Hepatocyte (in vitro differentiated cells): ENCODE data around the gene CUX1. TPM values are rescaled to one million over a fixed set of nuclear protein-coding genes. Genes with fewer than 3 reads are reported as not detected.

Experiments
- DNase-seq: peaks from one replicate; pipeline ENCODE4 v3.0.0-alpha.2; 2016; ENCODE audit warnings: low spot score
- H2AFZ ChIP-seq: fragments of 200-600 bp; sonication (generic); 2 replicates; pipeline ENCODE4 v1.6.0; 2016; ENCODE audit warnings: antibody characterized with exemption, mild to moderate bottlenecking
- H3K27ac ChIP-seq: fragments of 200-600 bp; sonication (generic); 2 replicates; pipeline ENCODE4 v1.5.1; 2016; ENCODE audit warnings: mild to moderate bottlenecking
- H3K27me3 ChIP-seq: fragments of 200-600 bp; sonication (generic); 2 replicates; pipeline ENCODE4 v1.6.1; 2016
- H3K36me3 ChIP-seq: fragments of 200-600 bp; sonication (generic); replicated peaks from 2 replicates; pipeline ENCODE4 v1.5.1; 2016; ENCODE audit warnings: low read depth; ENCODE audit not compliant: insufficient read depth
- H3K4me1 ChIP-seq: fragments of 200-600 bp; sonication (generic); 2 replicates; pipeline ENCODE4 v1.5.1; 2016; ENCODE audit warnings: mild to moderate bottlenecking, moderate library complexity; ENCODE audit not compliant: insufficient read depth
- H3K4me2 ChIP-seq: fragments of 200-600 bp; sonication (generic); 2 replicates; pipeline ENCODE4 v1.6.0; 2016
- H3K4me3 ChIP-seq: fragments of 200-600 bp; sonication (generic); 2 replicates; pipeline ENCODE4 v1.5.1; 2016; ENCODE audit warnings: mild to moderate bottlenecking
- H3K79me2 ChIP-seq: fragments of 200-600 bp; sonication (generic); 2 replicates; pipeline ENCODE4 v1.6.0; 2017; ENCODE audit warnings: mild to moderate bottlenecking
- H3K9me2 ChIP-seq: fragments of 200-600 bp; sonication (generic); replicated peaks from 2 replicates; pipeline ENCODE4 v1.6.0; 2017; ENCODE audit warnings: mild to moderate bottlenecking; ENCODE audit not compliant: insufficient read depth
- H3K9me3 ChIP-seq: fragments of 200-600 bp; sonication (generic); 2 replicates; pipeline ENCODE4 v1.5.1; 2016; ENCODE audit warnings: low read depth, mild to moderate bottlenecking
- H4K20me1 ChIP-seq: fragments of 200-600 bp; sonication (generic); 2 replicates; pipeline ENCODE4 v1.6.0; 2016; ENCODE audit warnings: mild to moderate bottlenecking; ENCODE audit not compliant: insufficient read depth, poor library complexity, severe bottlenecking
- CTCF ChIP-seq: fragments of 200-600 bp; sonication (generic); IDR thresholded peaks from 2 replicates; pipeline ENCODE4 v1.5.1; 2016; ENCODE audit warnings: antibody characterized with exemption, mild to moderate bottlenecking; ENCODE audit not compliant: poor library complexity
- EZH2 ChIP-seq: fragments of 200-600 bp; sonication (generic); IDR thresholded peaks from 2 replicates; pipeline ENCODE4 v1.6.1; 2016; ENCODE audit warnings: antibody characterized with exemption, mild to moderate bottlenecking, borderline replicate concordance
- EZH2phosphoT487 ChIP-seq: fragments of 200-600 bp; sonication (generic); IDR thresholded peaks from one replicate; pipeline ENCODE4 v1.6.1; 2018; ENCODE audit warnings: antibody characterized with exemption, mild to moderate bottlenecking, low read depth, moderate library complexity; ENCODE audit not compliant: unreplicated experiment, severe bottlenecking
- WGBS: methylation state at CpG from one replicate; pipeline ENCODE4 v1.1.6; 2016; ENCODE audit warnings: low lambda C conversion rate; ENCODE audit errors: missing lambda C conversion rate; 5-methylcytosine and 5-hydroxymethylcytosine counted together
- polyA plus RNA-seq: library from polyadenylated mRNA; unstranded; fragments of >200 nt; fragmentation: Nextera tagmentation; extraction: Ambion mirVana; gene quantifications from 2 replicates; pipeline ENCODE4 v1.2.1, GENCODE V29; 2016
- total RNA-seq: library from RNA; depleted of rRNA; stranded (reverse); fragments of >200 nt; gene quantifications from 2 replicates; pipeline ENCODE4 v1.2.3, GENCODE V29; 2014

The CUX1 gene
- total and polyA plus RNA-seq, 2 experiments from 2014 or later, result 60.1 to 76.8 TPM

DNA sequence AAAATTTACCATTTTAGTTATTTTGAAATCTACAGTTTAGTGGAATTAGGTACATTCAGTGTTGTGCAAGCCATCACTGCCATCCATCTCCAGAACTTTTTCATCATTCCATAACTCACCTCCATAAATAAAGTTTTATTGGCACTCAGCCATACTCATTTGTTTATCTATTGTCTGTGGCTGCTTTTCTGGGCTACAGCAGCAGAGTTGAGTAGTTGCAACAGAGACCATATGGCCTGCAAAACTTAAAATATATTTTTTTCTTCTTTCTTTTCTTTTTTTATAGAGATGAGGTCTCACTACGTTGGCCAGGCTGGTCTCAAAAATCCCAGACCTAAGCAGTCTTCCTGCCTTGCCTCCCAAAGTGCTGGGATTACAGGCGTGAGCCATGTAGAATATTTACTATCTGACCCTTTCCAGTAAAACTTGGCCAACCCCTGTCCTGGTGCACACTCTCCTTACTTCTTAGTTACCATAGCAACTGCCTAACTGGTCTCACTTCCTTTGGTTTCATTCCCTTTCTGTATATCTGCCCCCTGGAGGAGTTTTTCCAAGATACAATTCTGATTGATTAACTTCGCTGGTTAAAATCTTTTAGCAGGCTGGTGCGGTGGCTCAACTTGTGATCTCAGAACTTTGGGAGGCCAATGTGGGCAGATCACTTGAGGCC, 133.2 kb downstream of the CUX1 start:
- Histone ChIP-seq H3K27ac (peak overlapping the region; percentile 95), H3K27me3 (no peaks in the 10 kb centered on the region), H2AFZ (no peak overlapping the region), H3K79me2 (peaks cover 81% of the 10 kb centered on the region), H3K4me1 (peaks cover 17% of the 10 kb centered on the region), H4K20me1 (no peaks in the 10 kb centered on the region), H3K4me3 (no peak overlapping the region), H3K9me2 (no peaks in the 10 kb centered on the region), H3K9me3 (no peaks in the 10 kb centered on the region), H3K36me3 (no peaks in the 10 kb centered on the region), H3K4me2 (no peak overlapping the region)
- TF ChIP-seq EZH2phosphoT487 (no peak), CTCF (peak; percentile 19), EZH2 (no peak)
- DNase-seq, result peak; percentile 57
- 75% methylated on average over 4 of the region's 4 CpGs for WGBS

- Histone ChIP-seq H3K9me3 (no peaks in the 10 kb centered on the region), H3K79me2 (peaks cover 79% of the 10 kb centered on the region), H3K36me3 (no peaks in the 10 kb centered on the region), H3K4me3 (no peak overlapping the region), H3K4me2 (no peak overlapping the region), H2AFZ (no peak overlapping the region), H3K27ac (peak overlapping the region; percentile 95), H4K20me1 (no peaks in the 10 kb centered on the region), H3K27me3 (no peaks in the 10 kb centered on the region), H3K4me1 (peaks cover 17% of the 10 kb centered on the region), H3K9me2 (no peaks in the 10 kb centered on the region)
- DNase-seq, result no peak
- WGBS, result 92% methylated on average over 6 of the region's 6 CpGs
- TF ChIP-seq EZH2phosphoT487 (no peak), CTCF (no peak), EZH2 (no peak)
Observed at GRCh38 chr7:101951757-101952156, 134.3 kb downstream of the CUX1 start.

DNA sequence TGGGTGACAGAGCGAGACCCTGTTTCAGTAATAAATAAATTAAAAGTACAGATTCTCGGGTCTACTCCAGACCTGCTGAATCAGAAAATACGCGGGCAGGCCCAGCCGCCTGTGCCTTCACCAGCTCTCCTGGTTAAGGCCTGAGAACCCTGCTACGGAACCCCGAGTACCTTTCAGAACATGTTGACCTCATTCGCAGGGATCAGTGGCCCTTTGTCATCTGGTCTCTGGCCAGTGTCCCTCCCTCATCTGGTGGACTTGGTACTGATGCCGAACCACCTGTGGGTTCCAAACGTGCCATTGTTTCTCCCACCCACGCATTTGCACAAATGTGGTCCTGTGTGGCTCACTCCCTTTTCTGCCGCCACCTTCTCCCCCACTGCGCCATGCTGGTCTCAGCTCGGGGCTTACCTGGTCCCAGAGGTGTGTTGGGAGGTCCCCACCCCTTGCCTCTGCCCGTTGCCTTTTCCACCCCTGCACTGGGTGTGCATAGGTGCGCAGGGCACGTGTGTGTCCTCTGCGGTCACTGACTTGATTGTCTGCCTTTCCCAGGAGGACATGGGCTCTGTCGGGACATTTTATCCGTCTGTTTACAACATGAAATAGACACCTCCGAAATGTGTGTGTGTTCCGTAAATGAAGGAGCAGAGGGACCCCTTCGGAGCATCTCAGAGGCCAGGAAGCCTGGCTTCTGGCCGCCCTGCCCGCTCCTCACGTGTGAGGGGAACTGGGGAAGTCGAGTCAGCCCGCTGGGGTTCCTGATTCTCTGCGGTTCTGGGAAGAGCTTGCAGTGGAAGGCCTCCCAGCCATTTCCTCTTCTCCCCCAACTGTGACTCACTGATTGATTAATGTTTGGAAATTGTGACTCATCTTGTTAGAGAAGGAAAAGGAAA, 135.2 kb downstream of the CUX1 start:
- no peaks in the 10 kb centered on the region for H3K9me2 ChIP-seq
- H3K27ac ChIP-seq, result peak overlapping the region; percentile 95
- H3K4me1 ChIP-seq, result peaks cover 17% of the 10 kb centered on the region
- TF ChIP-seq EZH2 (no peak), EZH2phosphoT487 (no peak), CTCF (no peak)
- 88% methylated on average over 29 of the region's 29 CpGs for WGBS
- H4K20me1 ChIP-seq, result no peaks in the 10 kb centered on the region
- peaks cover 79% of the 10 kb centered on the region for H3K79me2 ChIP-seq
- no peaks in the 10 kb centered on the region for H3K9me3 ChIP-seq
- no peak overlapping the region for H3K4me3 ChIP-seq
- H3K4me2 ChIP-seq, result peak overlapping the region; percentile 2
- H3K27me3 ChIP-seq, result no peaks in the 10 kb centered on the region
- H2AFZ ChIP-seq, result no peak overlapping the region
- DNase-seq, result peak; percentile 51
- no peaks in the 10 kb centered on the region for H3K36me3 ChIP-seq
